HepG2 (cell line): ENCODE results near the gene CD58. TPM values are rescaled to one million over a fixed set of nuclear protein-coding genes. Genes with fewer than 3 reads are reported as not detected.

ENCODE experiments used
- ARNT ChIP-seq: fragments of 450-650 bp; IDR thresholded peaks from 2 replicates; pipeline ENCODE4 v1.6.1; 2017
- ATF7 ChIP-seq, 2 experiments: fragments of 450-650 bp in 1 of 2; sonication (generic) in 1 of 2; formaldehyde crosslinking in 1 of 2; IDR thresholded peaks; 2 replicates each; pipeline versions ENCODE4 v1.4.0 to v1.6.1; 2016 to 2020; ENCODE audit warnings: antibody characterized with exemption in 1 of 2, mild to moderate bottlenecking in 1 of 2, missing genetic modification reagents in 1 of 2
- ESRRA ChIP-seq: sonication (generic); formaldehyde crosslinking; IDR thresholded peaks from 2 replicates; pipeline ENCODE4 v1.5.1; 2020; ENCODE audit warnings: mild to moderate bottlenecking, low read depth, missing genetic modification reagents
- FIP1L1 ChIP-seq: fragments of 200-400 bp; formaldehyde crosslinking; IDR thresholded peaks from 2 replicates; pipeline ENCODE4 v1.6.1; 2018; ENCODE audit warnings: low read depth, mild to moderate bottlenecking, low read length, moderate library complexity, borderline replicate concordance; ENCODE audit not compliant: insufficient read depth
- HNF4G ChIP-seq, 2 experiments: sonication (generic) in 1 of 2; formaldehyde crosslinking in 1 of 2; IDR thresholded peaks; 2 replicates each; pipeline versions ENCODE4 v1.4.0 to v1.6.1; 2011 to 2020; ENCODE audit warnings: borderline replicate concordance in 2 of 2, low read depth in 2 of 2, mild to moderate bottlenecking in 2 of 2, low read length in 1 of 2, missing genetic modification reagents in 1 of 2, moderate library complexity in 1 of 2
- HOXD1 ChIP-seq: sonication (generic); formaldehyde crosslinking; IDR thresholded peaks from 2 replicates; pipeline ENCODE4 v1.5.0; 2020; ENCODE audit warnings: missing genetic modification reagents
- IRF2 ChIP-seq: IDR thresholded peaks from 2 replicates; pipeline ENCODE4 v1.6.1; 2018; ENCODE audit warnings: missing genetic modification reagents, missing compliant biosample characterization
- ISX ChIP-seq: sonication (generic); formaldehyde crosslinking; conservative IDR thresholded peaks from 2 replicates; pipeline ENCODE4 v1.5.0; 2020; ENCODE audit warnings: missing genetic modification reagents
- KLF11 ChIP-seq: IDR thresholded peaks from 2 replicates; pipeline ENCODE4 v1.6.1; 2016; ENCODE audit warnings: missing compliant biosample characterization
- MATR3 ChIP-seq: sonication (generic); formaldehyde crosslinking; IDR thresholded peaks from 2 replicates; pipeline ENCODE4 v1.4.0; 2020; ENCODE audit warnings: missing genetic modification reagents
- MTF1 ChIP-seq: sonication (generic); formaldehyde crosslinking; IDR thresholded peaks from 2 replicates; pipeline ENCODE4 v1.5.0; 2020; ENCODE audit warnings: missing genetic modification reagents
- SSRP1 ChIP-seq: IDR thresholded peaks from 2 replicates; pipeline ENCODE4 v1.6.1; 2016; ENCODE audit warnings: control low read depth
- SUZ12 ChIP-seq: fragments of 150-350 bp; IDR thresholded peaks from 2 replicates; pipeline ENCODE4 v1.6.1; 2014; ENCODE audit warnings: low read depth, low read length
- THAP11 ChIP-seq: IDR thresholded peaks from 2 replicates; pipeline ENCODE4 v1.6.1; 2016; ENCODE audit warnings: missing biosample characterization, missing genetic modification reagents
- ZIK1 ChIP-seq: sonication (generic); formaldehyde crosslinking; IDR thresholded peaks from 2 replicates; pipeline ENCODE4 v1.5.0; 2020; ENCODE audit warnings: mild to moderate bottlenecking, low read depth, missing genetic modification reagents, borderline replicate concordance
- ZNF446 ChIP-seq: sonication (generic); formaldehyde crosslinking; IDR thresholded peaks from 2 replicates; pipeline ENCODE4 v1.5.0; 2020; ENCODE audit warnings: mild to moderate bottlenecking, missing genetic modification reagents
- ZNF543 ChIP-seq: sonication (generic); formaldehyde crosslinking; IDR thresholded peaks from 2 replicates; pipeline ENCODE4 v1.4.0; 2020; ENCODE audit warnings: mild to moderate bottlenecking, missing genetic modification reagents
- ZNF605 ChIP-seq: sonication (generic); formaldehyde crosslinking; IDR thresholded peaks from 2 replicates; pipeline ENCODE4 v1.8.0; 2022; ENCODE audit warnings: mild to moderate bottlenecking, missing genetic modification reagents
- ZNF678 ChIP-seq: sonication (generic); formaldehyde crosslinking; IDR thresholded peaks from 2 replicates; pipeline ENCODE4 v1.4.0; 2020; ENCODE audit warnings: mild to moderate bottlenecking, missing genetic modification reagents
- ZSCAN25 ChIP-seq: sonication (generic); formaldehyde crosslinking; IDR thresholded peaks from 2 replicates; pipeline ENCODE4 v1.8.0; 2022; ENCODE audit warnings: mild to moderate bottlenecking, missing genetic modification reagents
- polyA plus RNA-seq, 8 experiments: library from polyadenylated mRNA; depleted of rRNA in 3 of 8; stranded (reverse) in 7 of 8; unstranded in 1 of 8; fragments of >200 nt; fragmentation: Illumina TruSeq in 4 of 8; extraction: Trizol in 4 of 8; gene quantifications; 2 replicates each; pipeline versions ENCODE4 v1.2.1 to v1.2.3, GENCODE V29; 2011 to 2016; ENCODE audit warnings: low read depth in 4 of 8, missing spikeins in 1 of 8, mixed read lengths in 1 of 8; ENCODE audit not compliant: insufficient read depth in 1 of 8
- total RNA-seq, 5 experiments: library from RNA; depleted of rRNA; stranded (reverse); fragments of >200 nt; fragmentation: Illumina TruSeq; extraction: Trizol; gene quantifications; 2 replicates each; pipeline ENCODE4 v1.2.3, GENCODE V29; 2016; ENCODE audit warnings: low read depth in 1 of 5
- TF ChIP-seq, protein P1 (sequence below): IDR thresholded peaks from 2 replicates; pipeline ENCODE4 v1.6.1; 2012; ENCODE audit warnings: low read depth, low read length, improper control_type of control experiment
- TF ChIP-seq, protein P2 (sequence below): sonication (generic); formaldehyde crosslinking; IDR thresholded peaks from 2 replicates; pipeline ENCODE4 v1.5.0; 2020; ENCODE audit warnings: missing genetic modification reagents
- TF ChIP-seq, protein P3 (sequence below): sonication (generic); formaldehyde crosslinking; IDR thresholded peaks from 2 replicates; pipeline ENCODE4 v1.4.0; 2020; ENCODE audit warnings: missing genetic modification reagents, borderline replicate concordance

The CD58 gene
- total and polyA plus RNA-seq, 2 of the 13 experiments (the other 11 are each of a cell fraction or from before 2014, with no cell fraction given), result 9.4 to 13.5 TPM

DNA sequence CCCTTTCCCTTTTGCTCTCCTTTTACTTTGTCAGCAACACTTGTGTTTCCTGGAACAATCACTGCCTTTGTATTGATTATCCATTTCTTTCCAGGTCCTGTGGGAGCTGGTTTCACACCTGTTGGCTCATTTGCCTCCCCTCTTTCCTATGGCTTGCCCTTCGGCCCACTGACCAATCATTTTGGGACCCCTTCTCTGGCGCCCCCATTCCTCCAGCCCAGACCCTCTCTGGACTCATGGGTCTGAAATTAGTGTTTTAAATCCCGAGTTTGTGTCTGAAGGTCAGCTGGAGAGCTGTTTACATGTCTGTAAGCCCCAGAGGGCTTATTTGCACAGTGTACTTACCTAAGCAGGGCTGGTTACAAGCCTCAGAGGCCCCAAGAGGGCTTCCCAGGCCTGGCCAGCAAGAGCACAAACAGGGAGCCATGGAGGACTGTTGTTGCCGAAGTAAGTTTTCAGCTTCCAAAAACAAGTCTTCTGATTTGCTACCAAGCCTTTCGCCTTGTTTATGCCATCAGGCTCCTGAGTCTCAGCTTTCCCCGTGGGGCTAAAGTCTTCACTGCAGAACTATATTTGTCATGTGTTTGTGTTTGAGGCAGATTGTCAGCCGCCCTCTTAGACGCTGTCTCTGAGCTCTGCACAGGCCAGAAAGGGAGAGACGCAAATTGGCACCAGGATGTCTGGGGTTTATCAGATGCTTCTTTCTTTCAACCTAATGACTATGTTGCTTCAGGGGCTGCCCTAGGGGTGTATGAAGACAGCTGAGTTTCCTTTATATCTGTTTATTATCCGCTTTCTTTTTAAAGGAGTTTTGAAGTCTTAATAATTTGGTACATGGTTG is 104.8 kb downstream of the CD58 start (continued):
- TF ChIP-seq, protein P1, sequence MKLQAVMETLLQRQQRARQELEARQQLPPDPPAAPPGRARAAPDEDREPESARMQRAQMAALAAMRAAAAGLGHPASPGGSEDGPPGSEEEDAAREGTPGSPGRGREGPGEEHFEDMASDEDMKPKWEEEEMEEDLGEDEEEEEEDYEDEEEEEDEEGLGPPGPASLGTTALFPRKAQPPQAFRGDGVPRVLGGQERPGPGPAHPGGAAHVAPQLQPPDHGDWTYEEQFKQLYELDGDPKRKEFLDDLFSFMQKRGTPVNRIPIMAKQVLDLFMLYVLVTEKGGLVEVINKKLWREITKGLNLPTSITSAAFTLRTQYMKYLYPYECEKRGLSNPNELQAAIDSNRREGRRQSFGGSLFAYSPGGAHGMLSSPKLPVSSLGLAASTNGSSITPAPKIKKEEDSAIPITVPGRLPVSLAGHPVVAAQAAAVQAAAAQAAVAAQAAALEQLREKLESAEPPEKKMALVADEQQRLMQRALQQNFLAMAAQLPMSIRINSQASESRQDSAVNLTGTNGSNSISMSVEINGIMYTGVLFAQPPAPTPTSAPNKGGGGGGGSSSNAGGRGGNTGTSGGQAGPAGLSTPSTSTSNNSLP, result no peak
- TF ChIP-seq ZSCAN25 (CRISPR knock-in tag) (peak; percentile 65; the same call in 1 of the 2 replicates), HOXD1 (peak; percentile 62; the same call in 1 of the 2 replicates), ZNF446 (CRISPR knock-in tag) (no peak), KLF11 (peak; percentile 19; the same call in 1 of the 2 replicates), ZNF543 (CRISPR knock-in tag) (no peak), ESRRA (CRISPR knock-in tag) (0 out of 2 replicates have a peak, but pooled peaks have one; percentile 54), ARNT (no peak), FIP1L1 (no peak), MATR3 (CRISPR knock-in tag) (no peak), ATF7 (IDR thresholded peaks at IDR 0.05) (no peak), ATF7 (CRISPR knock-in tag; IDR thresholded peaks at IDR 0.05) (no peak), ISX (CRISPR knock-in tag) (no peak), THAP11 (CRISPR knock-in tag) (0 out of 2 replicates have a peak, but pooled peaks have one; percentile 32), SSRP1 (CRISPR knock-in tag) (no peak), IRF2 (peak; percentile 46), ZNF678 (no peak), HNF4G (IDR thresholded peaks at IDR 0.05; ENCODE audit: borderline replicate concordance, low read depth, low read length) (peak; percentile 75; the same call in 1 of the 2 replicates), HNF4G (CRISPR knock-in tag; IDR thresholded peaks at IDR 0.05; ENCODE audit: borderline replicate concordance, low read depth) (no peak; the same call in 1 of the 2 replicates), ZNF605 (peak; percentile 47; the same call in 1 of the 2 replicates), MTF1 (CRISPR knock-in tag) (no peak), SUZ12 (no peak), ZIK1 (CRISPR knock-in tag) (peak; percentile 49; the same call in 1 of the 2 replicates)
- TF ChIP-seq, protein P2, sequence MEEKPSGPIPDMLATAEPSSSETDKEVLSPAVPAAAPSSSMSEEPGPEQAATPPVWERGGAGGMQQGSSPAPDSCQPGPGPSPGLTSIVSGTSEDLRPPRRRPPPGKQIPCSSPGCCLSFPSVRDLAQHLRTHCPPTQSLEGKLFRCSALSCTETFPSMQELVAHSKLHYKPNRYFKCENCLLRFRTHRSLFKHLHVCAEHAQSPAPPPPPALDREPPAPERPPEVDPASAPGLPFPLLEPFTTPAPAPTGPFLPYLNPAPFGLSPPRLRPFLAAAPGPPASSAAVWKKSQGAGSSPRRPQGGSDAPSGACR, result peak; percentile 27; the same call in 1 of the 2 replicates
- TF ChIP-seq, protein P3, sequence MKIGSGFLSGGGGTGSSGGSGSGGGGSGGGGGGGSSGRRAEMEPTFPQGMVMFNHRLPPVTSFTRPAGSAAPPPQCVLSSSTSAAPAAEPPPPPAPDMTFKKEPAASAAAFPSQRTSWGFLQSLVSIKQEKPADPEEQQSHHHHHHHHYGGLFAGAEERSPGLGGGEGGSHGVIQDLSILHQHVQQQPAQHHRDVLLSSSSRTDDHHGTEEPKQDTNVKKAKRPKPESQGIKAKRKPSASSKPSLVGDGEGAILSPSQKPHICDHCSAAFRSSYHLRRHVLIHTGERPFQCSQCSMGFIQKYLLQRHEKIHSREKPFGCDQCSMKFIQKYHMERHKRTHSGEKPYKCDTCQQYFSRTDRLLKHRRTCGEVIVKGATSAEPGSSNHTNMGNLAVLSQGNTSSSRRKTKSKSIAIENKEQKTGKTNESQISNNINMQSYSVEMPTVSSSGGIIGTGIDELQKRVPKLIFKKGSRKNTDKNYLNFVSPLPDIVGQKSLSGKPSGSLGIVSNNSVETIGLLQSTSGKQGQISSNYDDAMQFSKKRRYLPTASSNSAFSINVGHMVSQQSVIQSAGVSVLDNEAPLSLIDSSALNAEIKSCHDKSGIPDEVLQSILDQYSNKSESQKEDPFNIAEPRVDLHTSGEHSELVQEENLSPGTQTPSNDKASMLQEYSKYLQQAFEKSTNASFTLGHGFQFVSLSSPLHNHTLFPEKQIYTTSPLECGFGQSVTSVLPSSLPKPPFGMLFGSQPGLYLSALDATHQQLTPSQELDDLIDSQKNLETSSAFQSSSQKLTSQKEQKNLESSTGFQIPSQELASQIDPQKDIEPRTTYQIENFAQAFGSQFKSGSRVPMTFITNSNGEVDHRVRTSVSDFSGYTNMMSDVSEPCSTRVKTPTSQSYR (CRISPR knock-in tag), result peak; percentile 49; the same call in 1 of the 2 replicates
